Upper lobe of right lung (tissue), 1 donor: ENCODE results near the gene GLB1L2. TPM values are rescaled to one million over a fixed set of nuclear protein-coding genes. Genes with fewer than 3 reads are reported as not detected.

Experiments used
- ATAC-seq: fragments of 200-7000 bp; cut with Tn5 transposase; one replicate; pipeline ENCODE4 v1.9.1; 2020; ENCODE audit warnings: mild to moderate bottlenecking, moderate library complexity
- DNase-seq: peaks from one replicate; pipeline ENCODE4 v3.0.0-alpha.2; 2020
- H3K27ac ChIP-seq: fragments of 200-600 bp; one replicate; pipeline ENCODE4 v1.8.0; 2022
- H3K27me3 ChIP-seq: fragments of 200-600 bp; one replicate; pipeline ENCODE4 v1.8.0; 2022; ENCODE audit warnings: mild to moderate bottlenecking
- H3K36me3 ChIP-seq: fragments of 200-600 bp; one replicate; pipeline ENCODE4 v1.8.0; 2022
- H3K4me1 ChIP-seq: fragments of 200-600 bp; one replicate; pipeline ENCODE4 v1.8.0; 2022
- H3K4me3 ChIP-seq: fragments of 200-600 bp; one replicate; pipeline ENCODE4 v1.8.0; 2022; ENCODE audit warnings: mild to moderate bottlenecking
- H3K9me3 ChIP-seq: fragments of 200-600 bp; one replicate; pipeline ENCODE4 v1.8.0; 2022
- intact Hi-C: fragments of 100-400 bp; cut with DNase I; formaldehyde crosslinking; loops from one replicate; pipeline ENCODE4 v1.11.0; 2022
- total RNA-seq: library from RNA; stranded (reverse); fragmentation: NEBNext Ultra II Directional; extraction: Animal tissue kit (Norgen Biotek cat#: 25700); gene quantifications from one replicate; pipeline ENCODE4 v1.2.1, GENCODE V29; 2021
- TF ChIP-seq, protein P1 (sequence below): fragments of 200-600 bp; IDR thresholded peaks from one replicate; pipeline ENCODE4 v1.8.0; 2022; ENCODE audit warnings: antibody characterized with exemption
- donor health status: DM: no; HTN: yes; CAD: no; lungs with severe emphysema.

GLB1L2 gene
- total RNA-seq, 1 donor from 2014 or later, result 4.9 TPM

- no peaks in the 10 kb centered on the region for H3K4me1 ChIP-seq
- H3K27me3 ChIP-seq, result peaks cover 5% of the 10 kb centered on the region
- ATAC-seq, result no peak
- intact Hi-C loops, result no loop called here
- no peak for DNase-seq
- TF ChIP-seq, protein P1, sequence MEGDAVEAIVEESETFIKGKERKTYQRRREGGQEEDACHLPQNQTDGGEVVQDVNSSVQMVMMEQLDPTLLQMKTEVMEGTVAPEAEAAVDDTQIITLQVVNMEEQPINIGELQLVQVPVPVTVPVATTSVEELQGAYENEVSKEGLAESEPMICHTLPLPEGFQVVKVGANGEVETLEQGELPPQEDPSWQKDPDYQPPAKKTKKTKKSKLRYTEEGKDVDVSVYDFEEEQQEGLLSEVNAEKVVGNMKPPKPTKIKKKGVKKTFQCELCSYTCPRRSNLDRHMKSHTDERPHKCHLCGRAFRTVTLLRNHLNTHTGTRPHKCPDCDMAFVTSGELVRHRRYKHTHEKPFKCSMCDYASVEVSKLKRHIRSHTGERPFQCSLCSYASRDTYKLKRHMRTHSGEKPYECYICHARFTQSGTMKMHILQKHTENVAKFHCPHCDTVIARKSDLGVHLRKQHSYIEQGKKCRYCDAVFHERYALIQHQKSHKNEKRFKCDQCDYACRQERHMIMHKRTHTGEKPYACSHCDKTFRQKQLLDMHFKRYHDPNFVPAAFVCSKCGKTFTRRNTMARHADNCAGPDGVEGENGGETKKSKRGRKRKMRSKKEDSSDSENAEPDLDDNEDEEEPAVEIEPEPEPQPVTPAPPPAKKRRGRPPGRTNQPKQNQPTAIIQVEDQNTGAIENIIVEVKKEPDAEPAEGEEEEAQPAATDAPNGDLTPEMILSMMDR, result no peak
- no peaks in the 10 kb centered on the region for H3K36me3 ChIP-seq
- H3K27ac ChIP-seq, result no peak overlapping the region
- H3K4me3 ChIP-seq, result no peak overlapping the region
- H3K9me3 ChIP-seq, result no peaks in the 10 kb centered on the region
Observed at GRCh38 chr11:134337051-134337450, 5.3 kb downstream of the GLB1L2 start.

DNA sequence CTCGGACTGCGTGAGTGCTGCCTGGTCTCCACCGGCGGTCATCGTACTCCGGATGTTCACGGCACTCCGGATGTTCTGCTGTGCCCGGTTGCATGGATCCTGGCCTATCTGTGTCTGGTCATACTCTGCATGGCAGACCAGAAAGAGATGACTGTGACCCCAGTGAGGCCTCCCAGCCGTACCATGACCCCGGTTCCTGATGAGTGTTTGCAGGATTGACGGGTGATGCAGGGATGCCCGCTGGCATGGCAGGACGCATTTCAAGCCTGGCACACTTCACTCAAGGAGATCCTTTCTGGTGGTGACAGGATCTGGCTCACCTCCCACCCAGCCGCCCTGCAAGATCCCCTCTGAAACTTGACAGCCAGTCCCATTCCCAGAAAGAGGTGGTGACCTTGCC, 6.3 kb downstream of the GLB1L2 start:
- intact Hi-C loops, result no loop called here
- no peak overlapping the region for H3K27ac ChIP-seq
- H3K36me3 ChIP-seq, result no peaks in the 10 kb centered on the region
- no peaks in the 10 kb centered on the region for H3K4me1 ChIP-seq
- no peak overlapping the region for H3K4me3 ChIP-seq
- H3K9me3 ChIP-seq, result no peaks in the 10 kb centered on the region
- no peak for ATAC-seq
- H3K27me3 ChIP-seq, result no peaks in the 10 kb centered on the region
- no peak for DNase-seq
- TF ChIP-seq, protein P1, result no peak

GRCh38 chr11:134338654-134339053, 6.9 kb downstream of the GLB1L2 start:
- Histone ChIP-seq H3K27ac (no peak overlapping the region), H3K4me1 (no peaks in the 10 kb centered on the region), H3K4me3 (no peak overlapping the region), H3K27me3 (no peaks in the 10 kb centered on the region), H3K9me3 (no peaks in the 10 kb centered on the region), H3K36me3 (no peaks in the 10 kb centered on the region)
- ATAC-seq (no peak), DNase-seq (no peak)
- intact Hi-C loops, result no loop called here
- TF ChIP-seq, protein P1, result no peak

- Histone ChIP-seq H3K4me1 (no peaks in the 10 kb centered on the region), H3K27ac (no peak overlapping the region), H3K4me3 (no peak overlapping the region), H3K9me3 (no peaks in the 10 kb centered on the region), H3K27me3 (no peaks in the 10 kb centered on the region), H3K36me3 (no peaks in the 10 kb centered on the region)
- DNase-seq, result no peak
- TF ChIP-seq, protein P1, result no peak
- intact Hi-C loops, result no loop called here
- no peak for ATAC-seq
Observed at GRCh38 chr11:134339756-134340155, 8.0 kb downstream of the GLB1L2 start.

DNA sequence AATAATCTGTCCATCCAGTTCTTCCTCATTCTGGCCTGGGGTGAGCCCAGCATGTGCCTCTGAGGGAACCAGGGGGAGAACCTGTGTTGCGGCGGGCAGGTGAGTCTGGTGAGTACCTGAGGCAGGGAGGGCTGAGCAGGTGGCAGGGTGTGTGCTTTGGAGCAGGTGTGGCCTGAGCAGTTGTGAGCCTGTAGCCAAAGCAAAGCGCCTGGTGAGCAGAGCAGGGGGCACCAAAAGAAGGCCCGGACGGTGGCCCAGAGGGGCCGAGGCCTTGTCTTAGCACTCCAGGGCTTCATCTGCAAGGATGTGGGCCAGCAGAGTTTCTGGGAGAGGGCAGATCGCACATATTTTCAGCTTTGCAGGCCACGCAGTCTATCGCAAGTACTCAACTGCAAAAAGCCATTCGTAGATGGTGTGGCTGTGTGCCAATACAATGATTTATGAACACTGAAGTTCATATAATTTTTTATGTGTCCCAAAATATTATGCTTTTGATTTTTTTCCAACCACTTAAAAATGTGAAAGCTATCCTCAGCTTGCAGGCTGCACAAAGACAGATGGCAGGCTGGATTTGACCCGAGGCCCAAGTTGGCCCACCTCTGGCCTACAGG, 8.7 kb downstream of the GLB1L2 start:
- TF ChIP-seq, protein P1, result no peak
- Histone ChIP-seq H3K36me3 (no peaks in the 10 kb centered on the region), H3K4me3 (no peak overlapping the region), H3K27ac (no peak overlapping the region), H3K4me1 (no peaks in the 10 kb centered on the region), H3K9me3 (no peaks in the 10 kb centered on the region), H3K27me3 (no peaks in the 10 kb centered on the region)
- intact Hi-C loops, result no loop called here
- ATAC-seq (no peak), DNase-seq (no peak)
